NB4 (cell line): ENCODE measurements around the gene GON4L.
"Not testable (repeated sequence)": the region's sequence is repeated elsewhere in the genome, so short reads cannot be mapped to it uniquely, and the experiment has no call there.

Experiments
- TF ChIP-seq, protein P1 (sequence below): IDR thresholded peaks from one replicate; pipeline ENCODE4 v1.5.1; 2012; ENCODE audit warnings: low read depth, low read length
- TF ChIP-seq, protein P2 (sequence below): IDR thresholded peaks from 2 replicates; pipeline ENCODE4 v1.6.1; 2011; ENCODE audit warnings: low read depth, low read length

DNA sequence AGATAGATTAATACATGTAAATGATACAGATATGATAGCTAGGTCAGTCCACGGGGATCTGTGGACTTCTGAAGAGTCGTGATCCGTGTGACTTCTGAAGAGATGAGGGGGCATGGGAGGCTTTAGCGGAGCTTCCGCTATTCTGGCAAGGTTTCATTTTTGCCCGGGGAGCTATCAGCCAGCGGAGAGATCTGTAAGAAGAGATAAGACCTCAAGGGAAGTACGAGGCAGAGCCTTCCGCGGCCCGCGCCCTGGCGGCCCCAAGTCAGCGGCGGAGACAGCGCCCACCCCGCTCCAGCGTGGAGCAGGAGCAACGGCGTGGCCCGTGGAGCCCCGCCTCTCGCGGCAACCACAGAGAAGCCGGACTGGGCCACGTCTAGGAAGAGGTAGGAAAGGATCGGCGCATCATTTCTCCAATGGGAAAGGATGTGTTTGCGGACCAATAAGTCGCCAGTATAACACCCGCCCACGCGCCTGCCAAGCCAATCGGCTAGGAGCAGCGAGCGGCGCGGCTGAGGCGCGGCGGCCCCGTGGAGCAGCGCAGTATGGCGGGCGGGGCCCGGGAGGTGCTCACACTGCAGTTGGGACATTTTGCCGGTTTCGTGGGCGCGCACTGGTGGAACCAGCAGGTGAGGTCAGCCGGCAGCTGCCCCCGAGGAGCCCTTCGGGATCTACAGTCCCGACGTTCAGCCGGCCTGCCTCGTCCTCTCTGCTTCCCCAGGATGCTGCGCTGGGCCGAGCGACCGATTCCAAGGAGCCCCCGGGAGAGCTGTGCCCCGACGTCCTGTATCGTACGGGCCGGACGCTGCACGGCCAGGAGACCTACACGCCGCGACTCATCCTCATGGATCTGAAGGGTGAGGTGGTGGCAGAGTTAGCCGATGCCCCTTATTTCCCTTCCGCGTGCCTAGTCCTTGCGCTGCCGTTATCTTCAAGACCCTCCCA lies 111.5 kb downstream of the GON4L start:
- TF ChIP-seq, protein P1, sequence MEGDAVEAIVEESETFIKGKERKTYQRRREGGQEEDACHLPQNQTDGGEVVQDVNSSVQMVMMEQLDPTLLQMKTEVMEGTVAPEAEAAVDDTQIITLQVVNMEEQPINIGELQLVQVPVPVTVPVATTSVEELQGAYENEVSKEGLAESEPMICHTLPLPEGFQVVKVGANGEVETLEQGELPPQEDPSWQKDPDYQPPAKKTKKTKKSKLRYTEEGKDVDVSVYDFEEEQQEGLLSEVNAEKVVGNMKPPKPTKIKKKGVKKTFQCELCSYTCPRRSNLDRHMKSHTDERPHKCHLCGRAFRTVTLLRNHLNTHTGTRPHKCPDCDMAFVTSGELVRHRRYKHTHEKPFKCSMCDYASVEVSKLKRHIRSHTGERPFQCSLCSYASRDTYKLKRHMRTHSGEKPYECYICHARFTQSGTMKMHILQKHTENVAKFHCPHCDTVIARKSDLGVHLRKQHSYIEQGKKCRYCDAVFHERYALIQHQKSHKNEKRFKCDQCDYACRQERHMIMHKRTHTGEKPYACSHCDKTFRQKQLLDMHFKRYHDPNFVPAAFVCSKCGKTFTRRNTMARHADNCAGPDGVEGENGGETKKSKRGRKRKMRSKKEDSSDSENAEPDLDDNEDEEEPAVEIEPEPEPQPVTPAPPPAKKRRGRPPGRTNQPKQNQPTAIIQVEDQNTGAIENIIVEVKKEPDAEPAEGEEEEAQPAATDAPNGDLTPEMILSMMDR, result not testable (repeated sequence)
- TF ChIP-seq, protein P2, sequence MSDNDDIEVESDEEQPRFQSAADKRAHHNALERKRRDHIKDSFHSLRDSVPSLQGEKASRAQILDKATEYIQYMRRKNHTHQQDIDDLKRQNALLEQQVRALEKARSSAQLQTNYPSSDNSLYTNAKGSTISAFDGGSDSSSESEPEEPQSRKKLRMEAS, result peak; percentile 47; the same call in 1 of the 2 replicates
